DND-41 (cell line): Measurements from ENCODE around the gene CBR4.
"Not testable (repeated sequence)": the region's sequence is repeated elsewhere in the genome, so short reads cannot be mapped to it uniquely, and the experiment has no call there.

Source experiments
- ATAC-seq: fragments of 200-7000 bp; cut with Tn5 transposase; 3 replicates; pipeline ENCODE4 v1.9.1; 2021; ENCODE audit warnings: low read depth; ENCODE audit not compliant: insufficient read depth
- DNase-seq: peaks from one replicate; pipeline ENCODE4 v3.0.0-alpha.2; 2020
- H2AFZ ChIP-seq: 2 replicates; pipeline ENCODE4 v1.6.0; 2012; ENCODE audit warnings: low read depth, low read length
- H3K27ac ChIP-seq: 2 replicates; pipeline ENCODE4 v1.5.1; 2012; ENCODE audit warnings: low read length, inconsistent platforms
- H3K27me3 ChIP-seq: fragments of 200-600 bp; sonication (generic); 2 replicates; pipeline ENCODE4 v1.6.0; 2012; ENCODE audit warnings: low read length, mild to moderate bottlenecking, inconsistent platforms; ENCODE audit not compliant: insufficient read depth, poor library complexity
- H3K36me3 ChIP-seq: 2 replicates; pipeline ENCODE4 v1.5.1; 2012; ENCODE audit warnings: low read length, inconsistent platforms; ENCODE audit not compliant: insufficient read depth
- H3K4me1 ChIP-seq: 2 replicates; pipeline ENCODE4 v1.5.1; 2012; ENCODE audit warnings: mild to moderate bottlenecking, low read length; ENCODE audit not compliant: insufficient read depth
- H3K4me2 ChIP-seq: 2 replicates; pipeline ENCODE4 v1.6.0; 2012; ENCODE audit warnings: mild to moderate bottlenecking, moderate library complexity, low read length, inconsistent platforms; ENCODE audit not compliant: insufficient read depth
- H3K4me3 ChIP-seq, 2 experiments: fragments of 200-600 bp in 1 of 2; shearing (Covaris generic) in 1 of 2; 2 replicates each; pipeline ENCODE4 v1.5.1; 2012 to 2016; ENCODE audit warnings: inconsistent platforms in 2 of 2, low read length in 2 of 2, mild to moderate bottlenecking in 2 of 2, low read depth in 1 of 2, moderate library complexity in 1 of 2
- H3K79me2 ChIP-seq: 2 replicates; pipeline ENCODE4 v1.6.0; 2012; ENCODE audit warnings: low read length, inconsistent platforms; ENCODE audit not compliant: insufficient read depth
- H3K9ac ChIP-seq: 2 replicates; pipeline ENCODE4 v1.6.0; 2012; ENCODE audit warnings: low read depth, mild to moderate bottlenecking, inconsistent platforms, low read length, moderate library complexity
- H3K9me3 ChIP-seq: 2 replicates; pipeline ENCODE4 v1.5.1; 2012; ENCODE audit warnings: low read length, moderate library complexity, mild to moderate bottlenecking, inconsistent platforms; ENCODE audit not compliant: insufficient read depth, severe bottlenecking
- H4K20me1 ChIP-seq: 2 replicates; pipeline ENCODE4 v1.6.0; 2012; ENCODE audit warnings: low read length; ENCODE audit not compliant: insufficient read depth
- EZH2 ChIP-seq: IDR thresholded peaks from 3 replicates; pipeline ENCODE4 v1.6.1; 2012; ENCODE audit warnings: borderline replicate concordance, low read depth, mild to moderate bottlenecking, moderate library complexity, low read length, inconsistent platforms; ENCODE audit not compliant: severe bottlenecking
- TF ChIP-seq, protein P1 (sequence below): IDR thresholded peaks from 2 replicates; pipeline ENCODE4 v1.5.1; 2012; ENCODE audit warnings: borderline replicate concordance, low read length, moderate library complexity, mild to moderate bottlenecking; ENCODE audit not compliant: poor library complexity, severe bottlenecking; ENCODE audit errors: extremely low read depth

CBR4 gene

GRCh38 chr4:168972596-168972995, 37.5 kb downstream of the CBR4 start:
- no peak for ATAC-seq
- H3K9me3 ChIP-seq = no peaks in the 10 kb centered on the region
- no peak overlapping the region for H3K27ac ChIP-seq
- no peak overlapping the region for H3K9ac ChIP-seq
- no peaks in the 10 kb centered on the region for H3K4me1 ChIP-seq
- no peaks in the 10 kb centered on the region for H4K20me1 ChIP-seq
- no peak overlapping the region for H3K4me2 ChIP-seq
- H3K79me2 ChIP-seq = no peaks in the 10 kb centered on the region
- TF ChIP-seq EZH2 = no peak
- TF ChIP-seq, protein P1, sequence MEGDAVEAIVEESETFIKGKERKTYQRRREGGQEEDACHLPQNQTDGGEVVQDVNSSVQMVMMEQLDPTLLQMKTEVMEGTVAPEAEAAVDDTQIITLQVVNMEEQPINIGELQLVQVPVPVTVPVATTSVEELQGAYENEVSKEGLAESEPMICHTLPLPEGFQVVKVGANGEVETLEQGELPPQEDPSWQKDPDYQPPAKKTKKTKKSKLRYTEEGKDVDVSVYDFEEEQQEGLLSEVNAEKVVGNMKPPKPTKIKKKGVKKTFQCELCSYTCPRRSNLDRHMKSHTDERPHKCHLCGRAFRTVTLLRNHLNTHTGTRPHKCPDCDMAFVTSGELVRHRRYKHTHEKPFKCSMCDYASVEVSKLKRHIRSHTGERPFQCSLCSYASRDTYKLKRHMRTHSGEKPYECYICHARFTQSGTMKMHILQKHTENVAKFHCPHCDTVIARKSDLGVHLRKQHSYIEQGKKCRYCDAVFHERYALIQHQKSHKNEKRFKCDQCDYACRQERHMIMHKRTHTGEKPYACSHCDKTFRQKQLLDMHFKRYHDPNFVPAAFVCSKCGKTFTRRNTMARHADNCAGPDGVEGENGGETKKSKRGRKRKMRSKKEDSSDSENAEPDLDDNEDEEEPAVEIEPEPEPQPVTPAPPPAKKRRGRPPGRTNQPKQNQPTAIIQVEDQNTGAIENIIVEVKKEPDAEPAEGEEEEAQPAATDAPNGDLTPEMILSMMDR = no peak
- no peaks in the 10 kb centered on the region for H3K27me3 ChIP-seq
- H2AFZ ChIP-seq = no peak overlapping the region
- no peak overlapping the region for H3K4me3 ChIP-seq
- peaks cover 25% of the 10 kb centered on the region for H3K36me3 ChIP-seq
- DNase-seq = no peak

DNA sequence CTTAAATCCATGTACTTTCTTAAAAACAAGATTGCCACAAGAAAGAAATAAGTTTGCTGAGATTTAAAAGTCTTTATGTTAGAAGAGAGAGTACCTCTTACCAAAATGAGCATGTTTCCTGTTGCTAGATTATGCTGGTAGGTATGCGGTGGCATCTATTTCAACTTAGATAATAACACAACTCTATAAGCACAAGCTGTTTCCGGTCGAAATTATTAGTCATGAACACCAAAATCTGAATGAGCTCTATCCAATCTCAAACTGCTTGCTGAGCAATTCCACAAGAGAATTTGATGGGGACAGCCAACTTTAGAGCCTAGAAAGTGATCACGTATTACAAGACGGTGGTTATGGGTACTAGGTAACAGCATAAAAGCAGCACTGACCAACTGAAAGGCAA, 49.3 kb downstream of the CBR4 start:
- no peak for TF ChIP-seq EZH2
- TF ChIP-seq, protein P1 = no peak
- H2AFZ ChIP-seq = no peak overlapping the region
- H4K20me1 ChIP-seq = no peaks in the 10 kb centered on the region
- H3K9ac ChIP-seq = no peak overlapping the region
- no peak for DNase-seq
- H3K4me2 ChIP-seq = no peak overlapping the region
- ATAC-seq = no peak
- H3K4me1 ChIP-seq = no peaks in the 10 kb centered on the region
- no peaks in the 10 kb centered on the region for H3K9me3 ChIP-seq
- no peaks in the 10 kb centered on the region for H3K79me2 ChIP-seq
- no peaks in the 10 kb centered on the region for H3K36me3 ChIP-seq
- no peak overlapping the region for H3K4me3 ChIP-seq
- H3K27me3 ChIP-seq = no peaks in the 10 kb centered on the region
- H3K27ac ChIP-seq = no peak overlapping the region

GRCh38 chr4:168955674-168956073, 54.4 kb downstream of the CBR4 start:
- ATAC-seq (no peak), DNase-seq (no peak)
- TF ChIP-seq, protein P1 = no peak
- TF ChIP-seq EZH2 = no peak
- Histone ChIP-seq H2AFZ (no peak overlapping the region), H3K4me1 (peaks cover 10% of the 10 kb centered on the region), H4K20me1 (no peaks in the 10 kb centered on the region), H3K36me3 (no peaks in the 10 kb centered on the region), H3K27me3 (no peaks in the 10 kb centered on the region), H3K9me3 (no peaks in the 10 kb centered on the region), H3K9ac (no peak overlapping the region), H3K79me2 (no peaks in the 10 kb centered on the region), H3K4me3 (no peak overlapping the region), H3K27ac (no peak overlapping the region), H3K4me2 (no peak overlapping the region)

DNA sequence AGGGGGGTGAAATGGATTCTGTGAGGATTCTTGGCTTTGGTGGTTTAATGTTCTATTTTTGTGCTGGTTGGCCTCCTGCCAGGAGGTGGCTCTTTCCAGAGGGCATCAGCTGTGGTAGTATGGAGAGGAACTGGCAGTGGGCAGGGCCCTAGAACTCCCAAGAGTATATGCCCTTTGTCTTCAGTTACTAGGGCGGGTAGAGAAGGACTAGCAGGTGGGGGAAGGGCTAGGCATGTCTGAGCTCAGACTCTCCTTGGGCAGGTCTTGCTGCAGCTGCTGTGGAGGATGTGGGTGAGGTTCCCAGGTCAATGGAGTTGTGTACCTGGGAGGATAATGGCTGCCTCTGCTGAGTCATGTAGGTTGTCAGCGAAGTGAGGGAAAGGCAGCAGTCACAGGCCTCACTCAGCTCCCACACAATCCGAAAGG, 57.2 kb downstream of the CBR4 start:
- DNase-seq (peak; percentile 46), ATAC-seq (peak; percentile 44; the same call in 1 of the 3 replicates)
- peak overlapping the region; percentile 31; the same call in 1 of the 2 replicates for H3K27ac ChIP-seq
- H3K36me3 ChIP-seq, H3K9ac ChIP-seq, H4K20me1 ChIP-seq, H3K79me2 ChIP-seq, H3K27me3 ChIP-seq, H3K9me3 ChIP-seq, H2AFZ ChIP-seq, H3K4me1 ChIP-seq, H3K4me3 ChIP-seq, H3K4me2 ChIP-seq: not testable (repeated sequence)
